ENCODE measurements around the gene PIEZO1.
"Not testable (repeated sequence)": the region's sequence is repeated elsewhere in the genome, so short reads cannot be mapped to it uniquely, and the experiment has no call there.

Gene PIEZO1

DNA sequence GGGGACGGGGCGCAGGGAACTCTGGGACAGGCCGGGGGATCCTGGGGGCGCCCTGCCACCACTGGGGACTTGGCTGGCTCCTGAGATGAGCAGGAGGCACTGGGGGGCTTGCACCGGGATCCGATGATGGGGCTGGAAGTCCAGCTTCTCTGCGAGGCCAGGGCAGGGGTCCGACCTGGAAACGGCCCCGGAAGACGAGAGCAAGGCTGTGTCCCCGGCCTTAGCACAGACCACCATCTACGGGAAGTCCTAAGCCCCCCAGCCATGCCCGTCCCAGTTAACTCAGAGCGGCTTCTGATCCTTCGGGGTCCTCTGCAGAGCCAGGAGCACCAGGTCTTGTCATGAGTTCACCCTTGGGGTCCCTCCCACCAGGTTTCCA lies 19.1 kb upstream of the PIEZO1 start:
- peaks cover 47% of the 10 kb centered on the region for H3K4me1 Mint-ChIP-seq (ENCODE audit: low read depth)
- intact Hi-C loops (cut with micrococcal nuclease) = no loop called here
- H3K36me3 Mint-ChIP-seq (ENCODE audit: low read depth) = peaks cover 20% of the 10 kb centered on the region
- no peaks in the 10 kb centered on the region for H3K9me3 Mint-ChIP-seq
- H3K27ac Mint-ChIP-seq = no peak overlapping the region
- peak overlapping the region; percentile 60 for H3K4me3 Mint-ChIP-seq
- H3K27me3 Mint-ChIP-seq = peaks cover 10% of the 10 kb centered on the region

DNA sequence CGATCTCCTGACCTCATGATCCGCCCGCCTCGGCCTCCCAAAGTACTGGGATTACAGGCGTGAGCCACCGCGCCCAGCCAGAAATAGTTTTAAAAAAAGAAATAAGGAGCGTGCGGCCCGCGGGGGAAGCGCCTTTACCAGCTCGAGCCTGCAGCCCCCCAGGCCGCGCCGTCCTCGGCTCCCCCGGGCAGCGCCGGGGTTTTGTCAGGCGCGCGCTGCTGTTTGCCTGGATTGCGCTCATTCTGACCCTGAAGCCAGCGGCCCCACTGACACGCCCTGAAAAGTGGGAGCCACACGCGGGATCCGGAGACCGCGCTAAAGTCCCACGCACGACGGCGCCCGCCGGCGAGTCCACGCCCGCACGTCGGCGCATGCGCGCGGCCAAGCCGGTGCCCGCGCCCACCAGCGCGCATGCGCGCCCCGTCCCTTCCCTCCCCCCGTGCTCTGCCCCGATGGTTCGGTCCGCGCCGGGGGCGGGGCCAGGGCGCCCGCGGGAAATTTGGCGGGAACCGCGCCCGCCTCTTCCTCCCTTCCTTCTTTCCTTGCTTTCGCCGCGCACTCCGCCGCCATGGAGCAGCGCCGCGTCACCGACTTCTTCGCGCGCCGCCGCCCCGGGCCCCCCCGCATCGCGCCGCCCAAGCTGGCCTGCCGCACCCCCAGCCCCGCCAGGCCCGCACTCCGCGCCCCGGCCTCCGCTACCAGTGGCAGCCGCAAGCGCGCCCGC lies 18.4 kb upstream of the PIEZO1 start, which contains the start of gene CDT1:
Gene CDT1, plus strand, starts transcription at position 526 of the 724 bp plus-strand sequence. Its CDS starts 43 bp downstream, at position 569.
- peak within 1 kb of the TSS; percentile 79 for H3K27ac Mint-ChIP-seq
- intact Hi-C loops (cut with micrococcal nuclease) = no loop called here
- no peaks in the 10 kb centered on the region for H3K9me3 Mint-ChIP-seq
- peaks cover 10% of the 10 kb centered on the region for H3K27me3 Mint-ChIP-seq
- H3K36me3 Mint-ChIP-seq (ENCODE audit: low read depth) = peaks cover 13% of the 10 kb centered on the region
- peaks cover 42% of the 10 kb centered on the region for H3K4me1 Mint-ChIP-seq (ENCODE audit: low read depth)
- H3K4me3 Mint-ChIP-seq = peak within 1 kb of the TSS; percentile 78

DNA sequence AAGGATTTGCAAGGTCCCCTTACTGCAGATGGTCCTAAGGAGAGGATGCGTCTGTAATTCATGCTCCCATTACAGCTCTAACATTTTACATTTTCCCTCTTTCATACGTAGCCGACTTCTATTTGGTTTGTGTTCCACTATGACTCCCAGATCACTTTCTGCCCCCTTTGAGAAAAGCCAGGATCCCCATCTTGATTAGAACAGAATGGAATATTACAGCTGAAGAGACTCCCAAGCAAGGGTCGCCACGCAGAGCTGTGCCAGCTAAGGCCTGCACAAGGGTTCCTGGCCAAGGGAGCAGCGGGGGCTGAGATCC lies 15.2 kb upstream of the PIEZO1 start:
- Mint-ChIP-seq H3K4me3 (no peak overlapping the region), H3K27ac (peak overlapping the region; percentile 22), H3K9me3 (no peaks in the 10 kb centered on the region), H3K4me1 (ENCODE audit: low read depth) (peaks cover 39% of the 10 kb centered on the region), H3K27me3 (peaks cover 10% of the 10 kb centered on the region), H3K36me3 (ENCODE audit: low read depth) (no peaks in the 10 kb centered on the region)
- intact Hi-C loops (cut with micrococcal nuclease) = no loop called here

DNA sequence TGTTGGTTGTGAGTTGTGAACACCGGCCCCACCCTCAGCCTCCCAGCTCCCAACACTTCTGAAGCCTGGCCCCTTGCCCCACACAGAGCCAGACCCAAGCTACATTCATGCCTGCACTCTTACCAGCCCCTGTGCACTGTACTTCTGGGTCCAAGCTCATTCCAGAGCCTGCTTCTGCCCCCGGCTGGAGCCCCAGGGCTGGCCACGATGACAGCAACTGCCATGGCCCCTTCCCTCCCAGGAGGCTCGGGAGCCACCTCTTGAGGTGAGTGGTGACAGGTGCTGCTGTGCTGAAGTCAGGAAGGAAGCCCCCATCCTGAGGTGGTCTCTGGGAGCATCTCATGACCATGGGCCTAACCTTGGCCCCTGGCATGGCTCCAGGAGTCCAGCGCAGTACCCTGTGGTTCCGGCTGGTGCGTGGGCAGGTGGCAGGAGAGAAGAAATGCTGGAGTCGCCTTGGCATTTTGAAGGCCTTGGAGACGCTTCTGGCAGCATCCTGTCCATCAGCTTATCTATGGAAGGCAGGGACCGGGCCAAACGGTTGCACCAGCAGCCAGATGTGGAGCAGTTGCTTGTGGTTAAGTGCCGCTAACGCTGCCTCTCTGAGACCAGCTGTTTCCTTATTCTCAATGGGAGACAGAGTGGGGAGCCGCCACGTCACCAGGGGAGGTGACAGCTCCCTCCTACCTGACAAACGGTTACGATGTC lies 14.7 kb upstream of the PIEZO1 start:
- Mint-ChIP-seq H3K4me3 (no peak overlapping the region), H3K9me3 (no peaks in the 10 kb centered on the region), H3K4me1 (ENCODE audit: low read depth) (peaks cover 39% of the 10 kb centered on the region), H3K36me3 (ENCODE audit: low read depth) (no peaks in the 10 kb centered on the region), H3K27ac (no peak overlapping the region), H3K27me3 (peaks cover 10% of the 10 kb centered on the region)
- intact Hi-C loops (cut with micrococcal nuclease) = no loop called here

DNA sequence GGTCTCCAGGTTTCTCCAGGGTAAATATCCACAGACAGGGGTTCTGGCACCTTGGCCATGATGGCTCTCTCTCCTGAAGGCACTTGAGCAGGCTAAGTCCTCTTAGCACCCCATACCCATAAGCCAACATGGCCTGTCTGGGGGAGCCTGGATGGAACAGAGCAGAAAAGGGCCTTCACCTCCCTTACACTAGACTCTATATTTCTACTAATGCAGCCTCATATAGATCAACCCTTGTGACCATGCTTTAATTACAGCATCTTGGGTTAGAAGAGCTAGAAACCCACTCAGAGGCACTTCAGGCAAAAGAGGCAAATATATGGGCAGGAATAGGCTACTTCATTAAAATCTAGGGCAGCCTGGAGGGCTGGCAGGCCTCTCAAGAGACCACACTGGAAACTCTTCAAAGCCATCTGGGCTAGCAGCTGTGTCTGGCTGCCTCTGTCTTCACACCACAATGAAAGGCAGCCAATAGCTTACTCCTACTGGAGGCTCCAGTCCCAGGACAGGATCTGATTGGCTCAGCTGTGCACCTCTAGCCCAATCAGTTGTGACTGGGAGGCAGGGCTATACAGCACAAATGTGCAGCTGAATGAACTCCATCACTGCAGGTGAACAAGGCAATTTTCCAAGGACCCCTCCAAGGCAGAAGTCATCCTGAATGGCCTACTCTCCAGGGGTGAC lies 13.9 kb upstream of the PIEZO1 start:
- Mint-ChIP-seq H3K4me1 (ENCODE audit: low read depth) (peaks cover 35% of the 10 kb centered on the region), H3K9me3 (no peaks in the 10 kb centered on the region), H3K27me3 (peaks cover 10% of the 10 kb centered on the region), H3K4me3 (no peak overlapping the region), H3K36me3 (ENCODE audit: low read depth) (no peaks in the 10 kb centered on the region), H3K27ac (no peak overlapping the region)
- intact Hi-C loops (cut with micrococcal nuclease) = no loop called here

DNA sequence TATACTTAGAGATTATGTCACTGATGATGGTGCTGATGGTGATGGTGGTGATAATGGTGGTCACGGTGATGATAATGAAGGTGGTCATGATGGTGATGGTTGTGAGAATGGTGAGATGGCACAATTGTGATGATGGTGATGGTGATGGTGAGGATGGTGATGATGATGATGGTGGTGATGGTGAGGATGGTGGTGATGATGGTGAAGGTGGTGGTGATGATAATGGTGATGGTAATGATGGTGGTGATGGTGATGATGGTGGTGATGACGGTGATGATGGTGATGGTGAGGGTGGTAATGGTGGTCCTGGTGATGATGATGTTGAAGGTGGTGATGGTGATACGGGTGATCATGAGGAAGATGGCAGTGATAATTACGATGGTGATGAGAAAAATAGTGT lies 13.1 kb upstream of the PIEZO1 start:
- peaks cover 42% of the 10 kb centered on the region for H3K4me1 Mint-ChIP-seq (ENCODE audit: low read depth)

DNA sequence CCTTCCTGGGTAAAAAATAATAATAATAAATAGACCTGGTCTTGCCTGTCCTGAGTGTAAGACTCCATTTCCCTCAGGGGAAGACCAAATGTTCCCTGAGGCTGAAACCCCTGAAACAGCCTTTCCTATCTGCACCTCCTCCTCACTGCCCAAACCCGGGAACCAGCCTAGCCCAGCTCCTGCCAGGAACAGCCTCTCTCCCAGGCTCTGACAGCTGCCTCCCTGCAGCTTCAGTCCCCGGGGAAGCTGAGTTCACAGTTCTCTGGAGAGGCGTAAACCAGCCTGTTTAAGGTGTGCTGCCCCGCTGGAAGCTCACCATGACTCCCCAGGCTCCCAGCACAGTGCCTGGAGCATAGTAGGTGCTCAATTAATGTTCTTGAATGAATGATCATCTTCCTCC lies 11.3 kb upstream of the PIEZO1 start:
- Mint-ChIP-seq H3K4me1 (ENCODE audit: low read depth) (peaks cover 59% of the 10 kb centered on the region), H3K36me3 (ENCODE audit: low read depth) (no peaks in the 10 kb centered on the region), H3K27me3 (peaks cover 20% of the 10 kb centered on the region), H3K4me3 (no peak overlapping the region), H3K9me3 (no peaks in the 10 kb centered on the region), H3K27ac (no peak overlapping the region)
- intact Hi-C loops (cut with micrococcal nuclease) = no loop called here

More for the DNA sequence above, 13.1 kb upstream of the PIEZO1 start:
- H3K4me3 Mint-ChIP-seq = no peak overlapping the region
- intact Hi-C loops (cut with micrococcal nuclease) = no loop called here
- no peaks in the 10 kb centered on the region for H3K9me3 Mint-ChIP-seq
- H3K36me3 Mint-ChIP-seq (ENCODE audit: low read depth) = no peaks in the 10 kb centered on the region
- H3K27ac Mint-ChIP-seq = no peak overlapping the region
- H3K27me3 Mint-ChIP-seq = peaks cover 14% of the 10 kb centered on the region

DNA sequence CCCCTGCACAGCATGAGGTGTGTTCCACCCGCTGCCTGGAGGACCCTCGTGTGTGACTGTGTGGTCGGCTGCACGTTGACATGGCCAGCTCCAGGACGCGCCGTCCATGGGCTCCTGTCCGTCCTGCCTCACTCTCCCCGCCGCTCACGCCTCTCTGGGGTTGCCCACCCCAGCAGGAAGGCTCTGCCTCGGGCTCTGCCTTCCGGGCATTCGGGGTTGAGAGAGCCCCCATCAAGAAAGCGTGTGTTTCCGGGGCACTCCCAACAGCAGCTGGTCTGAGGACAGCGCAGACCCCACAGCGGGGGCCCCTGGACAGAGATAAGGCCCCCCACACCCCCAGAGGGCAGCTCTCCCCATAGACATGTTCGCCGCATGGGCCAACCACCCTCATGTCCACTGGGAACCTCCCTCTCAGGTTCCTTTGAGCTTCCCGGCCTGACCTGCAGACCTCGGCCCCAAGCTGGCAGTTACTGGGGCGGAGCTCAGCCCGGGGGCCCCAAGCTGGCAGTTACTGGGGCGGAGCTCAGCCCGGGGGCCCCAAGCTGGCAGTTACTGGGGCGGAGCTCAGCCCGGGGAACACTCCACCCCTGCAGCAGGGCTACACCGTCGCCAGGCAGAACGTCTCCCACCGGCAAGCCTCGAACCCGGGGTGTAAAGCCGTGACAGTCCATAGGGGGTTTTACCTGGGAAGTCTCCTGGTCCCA lies 8.4 kb upstream of the PIEZO1 start:
- Mint-ChIP-seq H3K4me3 (no peak overlapping the region), H3K27ac (no peak overlapping the region)

DNA sequence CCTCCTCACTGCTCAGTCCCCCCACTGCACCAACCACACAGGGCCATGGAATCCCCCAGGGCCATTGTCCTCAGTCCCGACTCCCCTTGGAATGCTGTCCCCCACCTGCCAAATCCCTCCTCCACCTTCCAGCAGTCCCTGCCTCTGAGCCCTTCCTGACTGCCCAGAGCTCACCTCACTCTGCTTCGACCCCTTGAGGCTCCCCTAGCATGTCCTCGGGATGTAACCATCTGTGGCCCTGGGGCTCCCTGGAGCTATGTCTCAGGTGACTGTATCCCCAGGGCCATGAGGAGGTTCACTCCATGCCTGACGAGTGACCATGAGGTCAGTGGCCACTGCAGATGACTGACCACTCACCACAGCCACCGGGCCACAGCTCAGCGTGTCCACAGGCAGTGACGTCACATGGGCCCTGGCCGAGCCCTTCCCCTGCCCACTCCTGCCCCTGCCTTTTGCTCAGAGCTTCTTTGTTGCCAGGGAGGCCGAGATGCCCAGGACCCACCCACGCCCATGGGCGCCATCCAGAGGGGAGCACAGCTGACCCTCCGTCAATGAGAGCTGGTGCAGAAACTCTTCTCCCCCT lies 7.7 kb upstream of the PIEZO1 start:
- peaks cover 10% of the 10 kb centered on the region for H3K27me3 Mint-ChIP-seq
- H3K36me3 Mint-ChIP-seq (ENCODE audit: low read depth) = no peaks in the 10 kb centered on the region
- no peak overlapping the region for H3K4me3 Mint-ChIP-seq
- peak overlapping the region; percentile 25 for H3K27ac Mint-ChIP-seq
- intact Hi-C loops (cut with micrococcal nuclease) = no loop called here
- no peaks in the 10 kb centered on the region for H3K9me3 Mint-ChIP-seq
- H3K4me1 Mint-ChIP-seq (ENCODE audit: low read depth) = peaks cover 59% of the 10 kb centered on the region

More for the DNA sequence above, 8.4 kb upstream of the PIEZO1 start:
- Mint-ChIP-seq H3K4me1 (ENCODE audit: low read depth) (peaks cover 59% of the 10 kb centered on the region), H3K9me3 (no peaks in the 10 kb centered on the region), H3K36me3 (ENCODE audit: low read depth) (no peaks in the 10 kb centered on the region), H3K27me3 (peaks cover 10% of the 10 kb centered on the region)
- intact Hi-C loops (cut with micrococcal nuclease) = no loop called here

DNA sequence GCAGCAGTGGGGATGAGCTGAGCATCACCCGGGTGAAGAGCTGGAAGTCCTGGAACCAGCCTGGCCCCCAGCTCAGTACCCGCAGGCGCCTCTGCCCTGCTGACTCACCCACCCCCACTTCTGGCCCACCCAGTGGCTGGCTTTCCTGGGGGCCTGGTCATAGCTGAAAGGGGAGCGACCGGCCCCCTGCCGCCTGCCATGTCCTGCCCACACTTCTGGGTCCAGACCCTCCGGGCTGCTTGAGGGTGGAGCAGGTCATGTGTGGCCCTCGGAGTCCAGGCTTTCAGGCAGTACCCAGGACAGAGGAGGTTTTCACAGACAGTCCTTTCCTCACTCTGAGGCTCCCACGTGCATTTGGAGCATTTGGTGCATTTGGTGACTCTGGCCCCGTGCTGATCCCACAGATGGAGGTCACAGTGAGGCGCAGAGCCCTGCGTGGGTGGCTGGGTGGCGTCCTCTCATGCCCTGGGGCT lies 7.1 kb upstream of the PIEZO1 start:
- intact Hi-C loops (cut with micrococcal nuclease) = no loop called here
- no peaks in the 10 kb centered on the region for H3K9me3 Mint-ChIP-seq
- H3K4me1 Mint-ChIP-seq (ENCODE audit: low read depth) = peaks cover 59% of the 10 kb centered on the region
- no peaks in the 10 kb centered on the region for H3K36me3 Mint-ChIP-seq (ENCODE audit: low read depth)
- no peak overlapping the region for H3K4me3 Mint-ChIP-seq
- peak overlapping the region; percentile 25 for H3K27ac Mint-ChIP-seq
- peaks cover 10% of the 10 kb centered on the region for H3K27me3 Mint-ChIP-seq

DNA sequence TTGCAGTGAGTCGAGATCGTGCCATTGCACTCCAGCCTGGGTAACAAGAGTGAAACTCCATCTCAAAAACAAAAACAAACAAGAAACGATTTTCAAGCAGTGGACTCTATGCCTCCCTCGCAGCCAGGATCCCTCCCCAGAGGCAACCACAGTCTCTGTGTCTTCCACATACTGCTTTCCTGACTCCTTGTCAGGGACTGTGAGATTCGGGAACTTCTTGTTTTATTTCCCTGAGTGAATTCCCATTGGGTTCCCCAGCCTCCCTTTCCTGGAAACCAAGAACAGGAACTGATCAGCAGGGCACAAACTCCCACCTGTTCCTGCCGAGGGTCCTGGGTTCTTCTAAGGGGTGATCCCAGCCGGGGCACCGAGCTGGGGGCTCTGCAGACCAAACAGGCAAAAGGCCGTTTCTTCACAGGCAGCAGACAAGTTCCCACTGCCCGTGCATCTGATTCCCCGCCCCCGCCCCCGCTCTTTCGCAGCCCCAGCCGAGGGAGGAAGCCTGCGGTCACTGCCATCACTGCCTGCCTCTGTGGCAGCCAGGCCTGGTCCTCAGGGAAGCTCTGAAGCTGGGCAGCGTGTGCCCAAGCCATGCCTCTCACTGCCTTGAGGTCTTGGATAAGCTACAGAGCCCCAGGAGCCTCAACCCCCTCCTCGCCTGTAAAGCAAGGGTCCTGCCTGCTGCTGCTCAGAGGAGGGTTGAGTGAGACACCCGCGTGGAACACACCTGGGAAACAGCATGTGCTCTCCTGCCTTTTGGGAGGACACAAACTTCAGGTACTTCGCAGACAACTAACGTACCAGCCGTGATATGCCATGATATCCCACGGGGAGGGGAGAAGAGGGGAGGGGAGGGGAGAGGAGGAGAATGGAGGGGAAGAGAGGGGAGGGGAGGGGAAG lies 5.5 kb upstream of the PIEZO1 start:
- Mint-ChIP-seq H3K27ac (peak overlapping the region; percentile 88), H3K4me3 (peak overlapping the region; percentile 55), H3K4me1 (ENCODE audit: low read depth) (peaks cover 55% of the 10 kb centered on the region), H3K9me3 (no peaks in the 10 kb centered on the region), H3K27me3 (peaks cover 10% of the 10 kb centered on the region), H3K36me3 (ENCODE audit: low read depth) (no peaks in the 10 kb centered on the region)
- intact Hi-C loops (cut with micrococcal nuclease) = no loop called here

DNA sequence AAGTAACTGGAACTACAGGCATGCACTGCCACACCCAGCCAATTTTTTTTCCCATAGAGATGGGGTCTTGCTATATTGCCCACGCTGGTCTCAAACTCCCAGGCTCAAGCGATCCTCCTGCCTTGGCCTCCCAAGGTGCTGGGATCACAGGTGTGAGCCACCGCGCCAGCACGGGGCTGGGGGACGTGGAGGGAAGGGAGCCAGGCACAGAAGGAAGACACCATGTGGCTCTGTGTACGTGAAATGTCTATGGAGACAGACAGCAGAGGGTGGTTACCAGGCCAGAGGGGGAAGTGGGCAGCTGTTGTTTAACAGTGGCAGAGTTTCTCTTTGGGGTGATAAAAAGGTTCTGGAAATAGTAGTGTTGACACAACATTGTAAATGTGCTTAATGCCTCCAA lies 4.6 kb upstream of the PIEZO1 start:
- intact Hi-C loops (cut with micrococcal nuclease) = no loop called here
- Mint-ChIP-seq H3K27ac (peak overlapping the region; percentile 88), H3K9me3 (no peaks in the 10 kb centered on the region), H3K4me3 (peak overlapping the region; percentile 13), H3K27me3 (peaks cover 10% of the 10 kb centered on the region), H3K36me3 (ENCODE audit: low read depth) (no peaks in the 10 kb centered on the region), H3K4me1 (ENCODE audit: low read depth) (peaks cover 49% of the 10 kb centered on the region)

DNA sequence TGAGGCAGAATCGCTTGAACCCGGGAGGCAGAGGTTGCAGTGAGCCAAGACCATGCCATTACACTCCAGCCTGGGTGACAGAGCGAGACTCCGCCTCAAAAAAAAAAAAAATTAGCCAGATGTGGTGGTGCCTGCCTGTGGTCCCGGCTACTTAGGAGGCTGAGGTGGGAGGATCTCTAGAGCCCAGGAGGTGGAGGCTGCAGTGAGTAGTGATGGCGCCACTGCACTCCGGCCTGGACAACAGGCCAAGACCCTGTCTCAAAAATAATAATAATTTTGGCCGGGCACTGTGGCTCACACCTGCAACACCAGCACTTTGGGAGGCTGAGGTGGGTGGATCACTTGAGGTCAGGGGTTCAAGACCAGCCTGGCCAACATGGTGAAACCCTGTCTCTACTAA lies 3.7 kb upstream of the PIEZO1 start:
- Mint-ChIP-seq H3K4me1 (ENCODE audit: low read depth) (peaks cover 49% of the 10 kb centered on the region), H3K27me3 (peaks cover 10% of the 10 kb centered on the region), H3K27ac (peak overlapping the region; percentile 44)
- H3K36me3 Mint-ChIP-seq (ENCODE audit: low read depth); intact Hi-C loops (cut with micrococcal nuclease); H3K4me3 Mint-ChIP-seq; H3K9me3 Mint-ChIP-seq: not testable (repeated sequence)

All from dendritic cell treated with granulocyte-macrophage colony-stimulating factor and Interleukin-4, amounts not matched to agents 40 ng/mL and 50 ng/mL, for 4 days (primary cell).